CD4-positive, alpha-beta T cell treated with Interleukin-15 for 4 hours (primary cell): Measurements from ENCODE around the gene AXIN2.

Experiments
- DNase-seq: peaks from one replicate; pipeline ENCODE4 v3.0.0-alpha.2; 2020; ENCODE audit warnings: low spot score

Gene AXIN2

DNA sequence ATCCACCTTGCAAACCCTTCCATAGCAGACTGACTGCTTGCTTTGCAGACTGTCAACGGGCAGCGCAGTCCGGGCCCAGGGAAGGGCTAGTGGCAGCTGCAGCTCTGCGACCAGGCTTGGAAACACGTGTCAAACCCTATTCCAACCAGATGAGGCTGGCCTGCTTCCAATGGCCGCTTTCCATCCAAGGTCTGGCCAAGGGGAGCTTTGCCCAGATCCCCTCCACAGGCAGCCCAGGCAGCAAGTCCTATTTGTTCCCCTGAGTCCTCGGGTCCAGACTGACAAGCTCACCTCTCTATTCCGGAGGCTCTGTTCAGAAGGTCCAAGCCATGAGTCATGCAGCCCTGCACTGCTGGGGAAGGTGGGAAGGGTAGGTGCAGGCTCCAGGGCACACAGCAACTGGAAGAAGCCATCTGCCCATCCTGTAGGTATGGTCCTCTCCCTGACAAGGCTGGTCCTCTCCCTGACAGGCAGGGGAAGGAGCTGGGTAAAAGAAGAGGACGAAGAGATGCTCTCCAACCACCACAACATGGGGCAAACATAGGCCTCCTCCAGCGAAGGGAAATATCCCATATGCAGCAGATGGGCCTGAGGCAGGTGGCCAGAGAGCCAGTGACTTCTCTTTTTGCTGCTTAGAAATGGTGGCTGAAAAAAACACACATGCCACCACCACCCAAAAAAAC, 22.6 kb upstream of the AXIN2 start:
- no peak for DNase-seq

DNA sequence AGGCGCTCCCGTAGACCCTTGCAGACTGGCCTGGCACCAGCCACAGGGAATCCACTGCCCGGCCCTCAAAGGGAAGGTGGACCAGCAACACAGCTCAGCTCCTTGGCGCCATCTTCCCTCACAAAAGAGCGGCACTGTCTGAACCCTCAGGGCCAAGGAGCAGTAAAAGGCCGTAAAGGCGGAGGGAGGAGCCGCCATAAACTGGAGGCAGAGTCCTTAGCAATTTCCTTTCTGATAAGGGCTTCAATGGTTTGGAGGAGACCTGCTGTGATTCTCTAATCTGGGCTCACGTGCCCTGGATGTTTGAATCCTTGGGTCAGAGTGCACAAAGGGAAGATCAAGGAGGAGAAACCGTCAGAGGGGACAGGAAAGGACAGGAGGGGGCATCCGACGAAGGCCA, 15.5 kb upstream of the AXIN2 start:
- DNase-seq: no peak

DNA sequence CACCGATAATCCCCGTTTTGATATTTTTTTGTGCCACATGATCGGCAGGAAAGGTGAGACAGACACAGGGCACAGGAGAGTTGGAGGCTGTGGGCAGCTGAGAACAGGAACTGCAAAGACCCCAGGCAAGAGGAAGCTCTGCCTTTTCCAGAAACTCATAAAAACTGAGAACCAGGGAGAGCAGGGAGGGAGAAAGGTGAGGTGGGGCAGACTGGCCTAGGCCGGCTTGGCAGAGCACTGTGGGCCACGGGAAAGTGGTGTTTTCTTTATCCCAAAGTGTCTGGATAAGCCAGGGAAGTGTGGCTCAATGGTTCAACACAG, 11.8 kb upstream of the AXIN2 start:
- DNase-seq: no peak

DNA sequence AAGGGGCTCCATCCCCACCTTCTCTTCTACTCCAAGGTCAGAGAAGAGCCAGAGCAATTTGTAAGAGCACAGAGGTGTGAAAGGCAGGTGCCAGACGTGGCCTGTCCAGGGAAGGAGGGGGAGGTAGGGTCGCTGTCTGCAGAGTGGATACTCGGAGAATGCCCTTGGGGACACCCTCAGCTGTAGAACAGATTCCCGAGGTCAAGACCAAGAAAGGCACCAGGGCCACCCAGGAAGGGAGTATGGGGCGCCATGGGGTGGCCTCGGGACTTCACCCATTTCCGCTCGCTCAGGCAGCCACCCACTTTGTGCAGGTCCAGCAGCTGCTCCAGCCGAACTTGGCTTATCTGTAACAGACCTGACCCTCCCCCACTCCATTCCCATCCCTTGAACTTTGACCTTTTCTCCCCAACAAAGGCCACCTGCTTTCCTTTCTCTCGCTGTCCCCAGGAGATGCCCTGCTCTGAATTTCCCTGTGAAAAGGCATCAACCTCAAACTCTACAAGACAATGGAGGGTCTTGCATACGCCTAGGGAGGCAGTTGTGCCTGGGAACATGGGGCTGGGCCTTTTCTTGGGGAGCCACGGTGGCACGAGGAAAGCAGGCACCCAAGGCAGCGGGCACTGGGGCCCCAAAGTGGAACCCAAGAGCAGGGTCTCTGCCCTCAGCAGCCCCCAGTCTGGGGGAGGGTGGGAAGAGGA, 11.3 kb upstream of the AXIN2 start:
- DNase-seq: no peak

DNA sequence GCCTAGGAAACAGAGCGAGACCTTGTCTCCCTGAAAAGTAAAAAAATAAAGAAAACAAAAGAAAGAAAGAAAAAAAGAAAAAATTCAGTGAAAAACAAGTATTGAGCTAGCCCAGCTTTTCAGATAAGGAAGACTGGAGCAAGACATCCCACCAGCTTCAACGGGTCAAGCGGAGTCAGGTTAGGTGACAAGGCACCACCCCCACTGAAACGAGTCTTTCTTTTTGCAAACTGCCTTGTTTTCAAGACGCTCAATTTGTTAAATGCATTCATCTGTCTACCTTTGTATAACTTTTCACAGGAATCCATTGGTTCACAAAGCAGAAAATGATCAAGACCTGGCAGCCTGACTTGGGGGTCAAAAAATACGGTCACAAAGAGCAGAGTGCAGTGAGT, 10.7 kb upstream of the AXIN2 start:
- DNase-seq: no peak

DNA sequence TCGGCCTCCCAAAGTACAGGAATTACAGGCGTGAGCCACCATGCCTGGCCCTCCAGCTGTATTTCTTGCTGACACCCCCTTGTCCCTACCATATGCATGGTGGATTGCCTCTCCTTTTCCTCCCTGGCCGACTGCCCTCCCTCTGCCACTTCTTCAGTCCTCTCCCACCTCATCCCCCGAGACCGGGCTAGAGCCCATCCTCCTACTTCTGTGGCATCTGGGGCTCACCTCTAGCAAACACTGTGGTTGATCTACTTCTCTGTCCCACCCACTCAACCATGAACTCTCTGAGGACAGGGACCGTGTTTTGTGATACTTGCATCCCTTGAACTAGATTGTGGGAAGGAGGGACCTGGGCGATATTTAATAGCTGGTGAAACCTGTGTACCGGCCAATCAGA, 7.5 kb upstream of the AXIN2 start:
- no peak for DNase-seq

DNA sequence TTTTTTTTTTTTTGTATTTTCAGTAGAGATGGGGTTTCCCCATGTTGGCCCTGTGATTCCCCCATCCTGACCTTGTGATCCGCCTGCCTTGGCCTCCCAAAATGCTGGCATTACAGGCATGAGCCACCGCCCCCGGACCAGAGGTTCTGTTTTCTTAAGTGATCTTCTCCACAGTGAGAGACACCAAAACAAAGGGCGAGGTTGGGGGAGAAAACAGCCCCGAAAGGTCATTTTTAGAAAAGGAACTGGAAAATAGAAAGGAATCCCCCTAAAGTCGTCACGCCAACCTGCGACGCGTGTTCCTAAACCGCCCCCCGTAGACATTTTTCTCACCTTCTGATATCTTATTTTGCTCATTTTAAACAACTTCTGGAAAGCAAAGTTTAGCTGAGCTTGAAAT, 6.1 kb upstream of the AXIN2 start:
- no peak for DNase-seq

DNA sequence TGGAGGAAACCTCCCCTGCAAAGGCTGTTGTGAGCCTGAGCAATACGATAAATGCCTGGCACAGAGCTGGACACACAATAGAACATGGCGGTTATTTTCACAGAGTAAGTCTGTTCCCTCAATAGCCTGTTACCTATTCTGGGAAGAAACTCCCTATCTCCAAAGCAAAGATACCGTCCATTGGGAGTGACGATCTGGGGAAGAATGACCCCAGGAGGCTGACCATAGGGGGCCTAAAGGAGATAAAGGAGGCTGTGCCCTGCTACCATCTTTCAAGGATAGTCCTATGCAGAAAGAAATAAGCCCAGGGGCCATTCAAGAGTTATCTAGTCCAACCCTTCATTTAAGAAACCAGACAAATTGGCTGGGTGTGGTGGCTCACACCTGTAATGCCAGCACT, 4.1 kb upstream of the AXIN2 start:
- DNase-seq: no peak

DNA sequence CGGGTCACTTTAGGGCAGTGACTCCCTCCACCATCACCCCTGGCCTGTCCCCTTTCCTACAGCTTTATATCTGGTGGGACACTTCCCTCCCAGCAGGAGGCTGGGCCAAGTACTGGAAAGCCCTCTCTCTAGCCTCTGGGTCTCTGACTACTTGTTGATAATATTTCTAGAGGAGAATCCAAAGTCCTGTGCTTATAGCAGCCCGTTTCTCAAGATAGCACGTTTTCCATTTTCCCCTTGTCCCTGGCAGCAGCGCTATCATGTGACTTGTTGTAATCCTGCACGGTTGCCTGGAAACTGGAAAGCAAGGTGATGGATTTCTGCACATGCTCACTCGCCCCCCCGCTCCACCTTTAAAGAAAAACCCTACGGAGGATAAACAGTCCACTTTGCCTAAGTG, 3.3 kb upstream of the AXIN2 start:
- DNase-seq: no peak

DNA sequence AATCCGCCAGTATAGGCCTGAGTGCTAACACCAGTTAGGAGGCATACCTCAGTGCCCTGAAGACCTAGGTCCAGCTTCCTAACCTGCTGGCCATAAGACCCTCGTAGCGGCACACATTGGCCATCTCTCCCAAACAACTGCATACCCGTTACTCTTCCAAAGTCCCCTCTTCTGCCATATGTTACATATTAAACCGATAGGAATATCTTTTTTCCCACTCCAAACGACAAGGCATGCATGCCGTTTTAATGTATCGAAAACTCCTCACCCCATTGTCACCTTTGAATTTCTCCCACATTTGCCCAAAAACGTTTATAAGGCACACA, 721 bp upstream of the AXIN2 start:
- no peak for DNase-seq

DNA sequence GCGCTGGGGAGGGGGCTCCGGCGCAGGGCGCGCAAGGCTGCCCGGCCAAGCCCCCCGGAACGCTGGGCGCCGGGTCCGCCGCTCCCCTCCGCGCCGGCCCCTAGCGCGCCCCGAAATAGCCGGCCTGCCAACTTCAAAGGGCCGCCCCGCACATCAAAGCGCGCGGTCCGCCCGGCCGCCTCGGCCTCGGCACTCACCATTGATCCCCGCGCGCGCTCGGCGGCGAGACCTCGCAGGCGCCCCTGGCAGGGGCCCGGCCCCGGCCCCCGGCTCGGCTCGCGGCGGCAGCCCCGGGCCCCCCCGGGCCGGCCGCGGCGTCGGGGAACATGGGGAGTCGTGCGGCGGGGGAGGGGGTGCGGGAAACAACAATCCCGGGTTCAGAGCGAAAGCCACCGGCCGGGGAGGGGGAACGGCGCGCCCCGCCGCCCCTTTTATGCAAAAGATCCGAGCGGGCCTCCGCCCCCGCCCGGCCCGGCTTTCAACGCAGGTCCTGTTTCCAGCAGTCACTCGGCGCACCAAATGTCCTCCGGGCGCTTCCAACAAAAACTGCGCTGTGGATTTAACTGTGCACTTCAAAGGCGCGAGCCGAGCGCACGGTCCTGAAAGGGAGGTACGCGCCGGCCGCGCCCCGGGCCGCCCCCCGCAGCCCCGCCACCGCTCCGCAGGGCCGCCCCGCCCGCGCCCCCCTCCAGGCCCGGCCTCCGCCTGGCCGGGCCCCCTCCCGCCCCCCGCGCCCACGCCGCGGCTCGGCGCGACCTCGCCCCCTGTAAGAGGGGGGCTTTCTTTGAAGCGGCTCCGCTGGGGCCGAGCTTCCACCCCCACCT, 608 bp downstream of the AXIN2 start:
- DNase-seq: peak; percentile 71

DNA sequence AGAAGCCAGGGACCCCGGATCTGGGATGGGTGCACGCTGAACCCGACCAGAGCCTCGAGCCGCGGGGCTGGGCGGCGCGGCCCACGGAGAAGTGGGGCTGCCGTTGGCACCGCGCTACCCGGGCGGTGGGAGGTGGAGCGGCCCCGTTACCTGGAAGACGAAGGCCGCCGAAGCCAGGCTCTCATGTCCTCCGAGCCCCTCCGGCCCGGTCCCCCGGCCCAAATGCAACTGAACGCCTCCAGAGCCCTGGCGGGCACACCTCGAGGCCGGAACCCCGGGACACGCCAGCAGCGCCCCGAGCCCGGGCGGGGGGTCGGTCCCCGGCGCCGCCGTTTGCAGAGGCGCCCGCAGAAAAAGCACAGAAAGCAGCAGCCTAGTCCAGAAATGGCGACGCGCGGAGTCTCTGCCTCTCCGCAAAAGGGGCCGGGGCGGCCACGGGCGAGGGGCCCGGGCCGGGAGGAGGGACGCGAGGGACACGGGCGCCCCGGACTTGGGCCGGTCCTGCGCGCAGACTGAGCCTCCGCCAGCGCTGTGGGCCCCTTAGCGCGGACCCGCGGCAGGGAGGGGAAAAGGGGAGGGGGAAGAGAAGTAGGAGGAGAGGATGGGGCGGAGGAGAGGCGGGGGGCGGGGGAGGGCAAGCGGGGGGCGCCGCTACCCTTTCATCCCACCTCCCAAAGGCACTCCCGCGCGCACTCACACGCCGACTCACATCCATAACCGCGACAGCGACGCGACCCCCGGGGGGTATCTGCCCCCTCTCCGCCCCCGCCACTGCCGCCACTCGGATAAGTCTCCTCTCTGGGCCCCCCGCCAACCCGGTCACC, 1.4 kb downstream of the AXIN2 start:
- peak; percentile 5 for DNase-seq

DNA sequence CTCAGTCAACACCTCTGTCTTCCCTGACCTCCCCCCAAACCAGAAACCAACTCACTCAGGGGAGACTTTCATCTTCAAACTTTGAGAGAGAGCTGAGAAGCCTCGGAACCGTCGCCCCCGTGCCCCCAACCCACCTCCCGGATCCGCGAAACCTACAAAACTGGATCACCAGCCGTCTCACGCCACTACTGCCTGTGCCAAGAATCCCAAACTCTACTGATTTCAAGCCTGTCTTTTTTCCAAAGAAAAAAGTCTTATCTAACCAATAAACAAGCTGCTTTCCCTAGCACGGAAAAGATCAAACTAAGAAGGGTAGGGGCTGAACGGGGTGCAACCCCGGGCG, 2.0 kb downstream of the AXIN2 start:
- no peak for DNase-seq

DNA sequence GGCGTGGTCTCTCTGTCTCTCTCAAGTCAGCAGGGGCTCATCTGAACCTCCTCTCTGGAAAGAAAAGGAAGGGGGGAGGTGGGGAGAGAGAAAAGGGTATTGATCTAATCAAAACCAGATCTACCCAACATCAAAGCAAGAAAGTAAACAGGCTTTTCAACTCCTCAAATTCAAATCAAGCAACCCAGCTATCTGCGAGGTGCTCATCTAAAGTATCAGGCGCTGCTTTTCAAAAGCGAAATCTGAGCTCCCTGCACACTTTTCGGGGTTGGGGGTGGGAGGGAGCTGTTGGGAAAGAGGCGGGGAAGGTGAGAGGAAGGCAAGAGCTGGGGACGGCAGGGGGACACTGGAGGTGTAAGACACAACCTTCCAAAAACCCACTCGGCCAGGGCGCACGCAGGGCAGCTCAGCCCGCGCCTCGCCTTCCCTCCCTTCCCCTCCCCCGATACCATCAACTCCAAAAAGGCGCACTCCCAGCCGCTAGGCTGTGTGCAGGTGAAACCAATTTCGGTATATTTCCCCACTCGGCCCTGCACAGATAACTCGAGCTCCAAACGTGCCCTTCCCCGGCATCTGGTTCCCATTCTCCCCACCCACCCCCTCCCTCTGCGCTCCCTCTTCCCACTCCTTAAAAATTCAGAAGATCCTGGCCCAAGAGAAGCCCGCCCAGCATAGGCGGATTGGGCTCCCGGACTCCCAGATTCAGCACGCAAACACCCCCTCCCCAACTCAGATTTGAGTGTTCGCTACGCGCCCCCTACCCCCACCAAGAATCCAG, 2.6 kb downstream of the AXIN2 start:
- DNase-seq: no peak

DNA sequence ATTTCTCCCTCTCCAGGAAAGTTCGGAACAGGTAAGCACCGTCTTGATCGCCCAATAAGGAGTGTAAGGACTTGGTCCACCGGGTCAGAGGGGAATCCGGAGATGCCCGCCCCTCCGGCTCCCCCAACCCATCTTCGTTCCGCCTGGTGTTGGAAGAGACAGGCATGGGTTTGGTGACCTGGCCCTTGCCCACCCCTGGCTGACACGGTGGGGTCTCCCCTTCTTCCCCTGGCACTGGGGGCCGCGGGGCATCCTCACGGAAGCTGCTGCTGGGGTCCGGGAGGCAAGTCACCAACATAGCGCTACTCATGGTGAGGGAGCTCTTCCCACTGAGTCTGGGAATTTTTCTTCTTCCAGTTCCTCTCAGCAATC, 3.2 kb downstream of the AXIN2 start:
- DNase-seq: no peak

DNA sequence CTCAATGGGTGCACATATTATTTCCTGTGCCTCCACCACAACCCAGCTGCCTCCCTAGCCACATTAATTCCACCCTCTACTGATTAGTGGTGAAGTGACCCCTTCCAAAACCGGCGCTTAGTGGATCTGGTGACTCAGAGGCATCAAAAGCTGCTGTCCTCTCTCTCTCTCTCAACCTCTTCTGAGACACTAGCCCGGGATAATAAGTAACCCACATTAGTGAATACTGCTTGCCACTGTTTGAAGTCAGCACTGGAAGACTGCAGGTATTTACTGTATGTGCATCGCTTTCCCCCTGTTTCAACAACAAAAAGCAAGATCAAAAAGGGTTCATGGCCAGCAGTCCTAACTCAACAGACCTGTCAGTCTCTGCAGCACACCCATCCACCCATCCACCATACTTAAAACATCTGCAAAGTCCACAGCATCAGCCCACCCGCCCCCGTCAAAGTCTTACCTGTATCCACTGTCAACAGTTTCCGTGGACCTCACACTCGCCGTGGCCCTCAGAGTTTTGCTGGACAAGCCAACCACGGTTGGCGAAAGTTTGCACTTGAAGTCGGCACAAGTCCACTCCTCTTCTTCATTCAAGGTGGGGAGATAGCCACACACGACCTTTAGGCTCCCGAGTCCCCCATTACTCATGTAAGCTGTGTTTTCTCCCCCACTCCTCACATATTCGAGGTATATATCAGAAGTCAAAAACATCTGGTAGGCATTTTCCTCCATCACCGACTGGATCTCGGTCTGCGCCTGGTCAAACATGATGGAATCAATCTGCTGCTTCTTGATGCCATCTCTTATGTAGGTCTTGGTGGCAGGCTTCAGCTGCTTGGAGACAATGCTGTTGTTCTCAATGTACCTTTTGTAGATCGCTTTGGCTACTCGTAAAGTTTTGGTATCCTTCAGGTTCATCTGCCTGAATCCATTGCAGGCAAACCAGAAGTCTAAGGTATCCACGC, 3.8 kb downstream of the AXIN2 start:
- peak; percentile 66 for DNase-seq

DNA sequence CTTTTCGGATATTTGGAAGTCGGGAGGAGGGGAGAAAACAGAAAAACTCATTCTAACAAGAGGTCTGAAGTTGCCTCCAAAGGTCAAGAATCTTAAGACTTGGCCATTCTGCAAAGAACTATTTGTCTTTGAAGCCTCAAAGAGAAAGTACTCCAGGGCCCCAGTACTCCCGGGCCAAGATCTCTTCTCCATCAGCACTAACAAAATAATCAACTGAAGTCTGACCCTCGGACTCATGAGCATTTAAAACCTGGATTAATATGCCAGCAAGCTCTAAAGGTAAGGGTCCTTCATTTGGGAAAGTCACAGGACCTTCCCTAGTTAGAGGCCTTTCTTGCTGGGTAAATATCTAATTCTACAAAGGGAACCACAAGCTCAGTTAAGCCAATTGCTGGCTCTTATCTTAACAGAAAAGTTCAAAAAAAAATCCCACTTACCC, 4.5 kb downstream of the AXIN2 start:
- DNase-seq: no peak

DNA sequence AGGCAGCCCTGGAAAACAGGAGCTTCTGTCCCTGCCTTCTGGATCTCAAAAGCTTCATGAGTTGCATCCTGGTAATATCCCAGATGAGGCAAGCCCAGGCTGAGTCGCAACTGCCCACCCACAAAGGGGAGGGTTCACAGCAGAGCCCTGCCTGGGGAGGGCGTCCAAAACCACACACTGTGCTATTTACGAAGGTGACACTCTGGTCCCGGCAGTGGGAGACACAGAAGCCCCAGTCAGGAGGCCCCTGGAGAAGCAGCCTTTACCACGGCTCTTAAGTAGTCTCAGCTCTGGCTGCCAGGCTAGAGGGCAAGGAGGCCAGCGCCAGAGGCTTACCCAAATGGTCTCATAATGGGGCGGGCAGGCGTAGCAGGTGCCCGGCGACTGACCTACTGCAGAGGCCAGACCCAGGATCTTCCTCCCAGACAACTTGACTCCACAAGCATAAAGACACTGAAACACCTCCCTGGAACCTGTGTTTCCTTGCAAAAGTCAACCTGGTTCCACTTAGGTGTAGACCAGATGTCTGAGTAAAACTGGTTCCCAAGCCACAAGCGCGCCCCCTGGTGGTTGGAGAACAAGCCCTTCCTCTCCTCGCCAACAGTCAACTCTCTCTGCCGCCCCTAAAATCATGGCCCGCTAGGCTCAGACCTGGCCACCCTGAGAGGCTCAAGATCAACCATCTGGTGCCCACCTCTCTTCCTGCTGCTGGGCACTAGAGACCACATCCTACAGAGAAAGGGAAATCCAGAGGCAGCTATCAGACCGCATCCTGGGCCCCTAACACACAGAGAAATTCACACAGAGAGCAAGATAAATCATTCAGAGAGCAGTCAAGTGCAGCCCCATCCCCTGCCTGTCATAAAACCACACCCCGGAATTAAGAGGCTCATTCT, 5.2 kb downstream of the AXIN2 start:
- DNase-seq: peak; percentile 86

DNA sequence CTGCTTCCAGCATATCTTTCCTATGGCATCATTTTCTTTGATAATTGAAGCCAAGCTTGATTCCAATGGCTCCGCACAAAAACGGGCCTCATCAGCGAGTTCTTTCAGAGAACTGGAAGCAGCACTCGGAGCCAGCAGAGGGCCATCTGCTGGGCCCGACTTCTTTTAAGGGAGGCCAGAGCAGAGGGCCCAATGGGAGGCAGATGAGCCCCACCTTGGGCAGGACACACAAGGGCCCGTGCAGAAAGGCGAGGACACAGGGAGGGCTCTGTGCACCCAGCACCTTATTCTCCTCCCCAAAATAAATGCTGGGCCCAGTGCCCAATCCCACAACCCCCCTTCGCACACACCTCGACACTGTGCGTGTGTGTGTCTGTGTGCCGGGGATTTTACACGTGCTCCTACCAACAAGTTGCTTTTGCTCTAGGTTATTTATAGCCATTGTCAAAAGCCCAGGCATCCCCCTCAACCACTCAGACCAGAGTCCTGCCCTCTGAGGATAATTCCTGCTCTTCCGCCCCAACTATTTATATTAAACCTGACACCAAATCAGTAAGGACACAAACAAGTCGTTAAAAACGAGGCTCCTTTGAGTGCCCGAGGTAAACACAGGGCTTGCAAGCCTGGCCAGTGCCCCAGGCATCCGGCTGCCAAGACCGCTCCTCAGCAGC, 6.8 kb downstream of the AXIN2 start:
- no peak for DNase-seq
